GM15510 (cell line): ENCODE data around the gene PHACTR3.

Experiments
- POLR2A ChIP-seq: IDR thresholded peaks from 3 replicates; pipeline ENCODE4 v1.6.1; 2011; ENCODE audit warnings: borderline replicate concordance; ENCODE audit not compliant: insufficient read length; ENCODE audit errors: extremely low read depth

Gene PHACTR3

DNA sequence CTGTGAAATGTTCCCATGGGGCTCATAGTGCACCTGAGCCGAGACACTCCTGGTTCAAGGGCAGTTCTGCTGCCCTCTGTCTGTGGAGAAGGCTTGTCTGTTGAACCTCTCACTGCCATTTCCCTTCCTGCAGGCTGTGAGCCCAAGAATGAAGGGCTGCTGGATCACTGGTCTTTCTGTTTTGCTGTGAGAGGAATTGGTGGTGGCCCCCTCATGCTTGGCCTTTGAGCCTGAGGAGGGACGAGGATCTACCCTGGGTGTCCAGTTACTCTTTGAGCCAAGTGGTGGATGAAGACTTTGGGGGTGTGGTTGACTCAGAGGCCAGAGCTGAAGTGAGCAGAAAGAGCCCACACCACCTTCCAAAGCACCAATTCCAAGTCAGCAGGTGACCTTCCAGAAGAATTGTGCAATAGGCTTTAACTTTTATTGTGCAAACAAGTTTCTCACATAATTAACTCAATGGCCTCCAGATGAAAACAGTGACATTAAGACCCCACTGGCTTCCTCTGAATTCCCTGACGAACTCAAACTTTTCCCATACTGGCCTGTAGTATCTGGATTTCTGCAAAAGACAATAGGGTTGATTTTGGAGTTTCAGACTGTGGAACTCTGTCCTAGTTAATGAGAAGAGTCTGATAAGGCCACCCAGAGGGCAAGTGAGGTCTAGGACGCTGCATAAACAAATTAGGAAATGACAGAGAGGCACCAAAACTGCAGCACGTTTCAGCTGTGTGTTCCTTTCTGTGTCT is 101.5 kb downstream of the PHACTR3 start:
- TF ChIP-seq POLR2A, result no peak

DNA sequence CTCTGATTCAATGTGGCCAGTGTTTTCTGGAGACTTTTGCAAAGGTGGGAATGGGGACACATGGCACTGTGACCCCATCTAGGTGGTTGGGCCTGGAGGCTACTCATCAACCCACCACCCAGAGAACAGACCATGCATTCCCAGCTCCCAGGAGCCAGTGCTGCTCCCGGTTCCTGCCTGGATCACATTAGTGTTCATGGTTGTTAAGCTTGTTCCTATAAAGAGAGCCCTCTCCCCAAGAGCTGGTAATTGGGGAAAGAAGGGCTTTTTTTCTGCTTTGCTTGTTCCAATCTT is 102.0 kb downstream of the PHACTR3 start:
- no peak for TF ChIP-seq POLR2A

DNA sequence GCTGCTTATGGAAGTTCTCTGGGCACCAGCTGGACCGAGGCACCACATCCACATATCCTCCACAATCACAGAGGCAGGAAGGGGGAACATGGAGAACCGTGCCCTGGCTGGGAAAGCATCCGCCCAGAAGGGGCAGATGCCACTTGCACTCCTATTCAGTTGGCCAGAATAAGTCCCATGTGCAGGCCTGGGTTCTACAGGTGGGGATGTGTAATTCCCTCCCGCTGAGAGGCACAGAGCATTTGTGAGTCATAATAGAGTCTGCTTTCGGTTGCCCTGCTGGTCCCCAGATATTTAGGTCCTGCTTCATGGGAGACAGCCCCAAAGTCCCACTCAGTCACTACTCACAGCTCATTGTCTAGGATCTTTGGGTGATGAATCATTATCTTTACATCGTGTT is 104.0 kb downstream of the PHACTR3 start:
- TF ChIP-seq POLR2A, result no peak

DNA sequence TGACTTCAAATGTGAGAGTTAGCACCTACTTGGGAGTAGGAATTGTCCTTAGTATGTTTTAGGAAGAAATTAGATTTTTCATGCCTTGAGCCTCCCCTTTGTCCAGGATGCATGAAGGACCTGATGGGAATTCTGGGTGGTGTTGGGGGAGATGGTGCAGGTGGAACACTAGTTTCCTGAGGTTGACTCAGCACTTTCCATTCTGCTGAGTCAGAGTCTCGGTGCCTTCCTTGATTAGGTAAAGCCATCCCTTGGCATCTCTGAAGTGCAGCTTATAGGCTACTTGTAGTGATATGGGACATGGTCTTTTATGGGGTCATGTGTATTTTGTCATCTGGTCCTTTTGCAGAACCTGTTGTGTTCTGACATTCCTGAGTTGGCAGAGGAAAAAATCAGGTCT is 105.3 kb downstream of the PHACTR3 start:
- no peak for TF ChIP-seq POLR2A

DNA sequence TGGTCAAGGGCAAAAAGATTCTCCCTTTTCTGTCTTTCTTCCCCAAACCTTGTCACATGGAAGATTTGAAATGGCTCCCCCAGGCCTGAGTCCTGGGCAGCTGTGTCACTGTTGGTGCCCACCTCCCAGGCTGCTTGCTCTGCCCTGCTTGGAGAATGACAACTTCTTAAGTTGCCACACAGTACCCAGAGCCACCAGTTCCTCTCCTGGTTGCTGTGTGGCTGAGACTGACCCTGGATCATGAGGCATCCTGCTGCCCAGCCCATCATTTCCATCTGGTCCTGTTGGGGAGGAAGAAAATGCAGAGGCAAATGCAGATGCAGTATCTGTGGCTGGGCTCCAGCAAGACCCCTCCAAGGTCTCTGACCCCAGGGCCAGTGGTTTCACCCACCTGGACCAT is 113.7 kb downstream of the PHACTR3 start:
- no peak for TF ChIP-seq POLR2A

DNA sequence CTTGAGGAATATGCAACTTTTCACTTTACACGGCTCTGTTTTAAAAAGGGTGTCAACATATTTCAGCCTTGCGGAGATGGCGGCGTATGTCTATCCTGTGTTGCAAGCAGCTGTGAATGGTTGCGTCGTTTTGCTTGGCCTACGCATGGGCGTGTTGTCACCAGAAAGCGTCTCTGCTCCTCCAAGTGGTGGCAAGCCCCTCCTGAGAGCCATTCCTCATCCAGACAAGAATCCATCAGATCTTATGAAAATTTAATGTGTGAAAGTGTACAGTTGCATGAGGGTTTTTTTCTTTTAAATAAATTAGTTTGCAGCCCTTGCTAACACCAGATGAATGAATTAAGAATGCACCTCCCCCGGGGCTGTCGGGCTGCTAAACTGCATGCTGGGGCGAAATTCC is 114.4 kb downstream of the PHACTR3 start:
- TF ChIP-seq POLR2A, result no peak

DNA sequence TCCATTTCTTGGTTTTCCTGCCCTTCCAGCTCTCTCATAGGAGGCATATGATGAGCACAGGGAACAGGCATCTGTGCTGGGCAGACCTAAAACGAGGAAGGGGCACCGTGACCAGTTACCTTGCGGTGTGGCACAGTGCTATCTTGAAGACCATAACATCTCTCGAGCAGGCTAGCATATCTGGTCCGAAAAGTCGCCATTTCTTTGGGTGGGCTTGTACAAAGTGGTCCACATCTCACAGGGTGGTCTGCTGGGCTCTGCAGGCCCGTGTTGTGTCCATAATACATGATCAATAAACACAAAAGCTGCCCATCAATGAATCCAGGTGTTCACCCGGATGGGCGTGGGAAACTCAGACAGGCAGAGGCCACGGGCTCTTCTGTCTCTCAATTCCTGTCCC is 115.7 kb downstream of the PHACTR3 start:
- TF ChIP-seq POLR2A, result no peak

DNA sequence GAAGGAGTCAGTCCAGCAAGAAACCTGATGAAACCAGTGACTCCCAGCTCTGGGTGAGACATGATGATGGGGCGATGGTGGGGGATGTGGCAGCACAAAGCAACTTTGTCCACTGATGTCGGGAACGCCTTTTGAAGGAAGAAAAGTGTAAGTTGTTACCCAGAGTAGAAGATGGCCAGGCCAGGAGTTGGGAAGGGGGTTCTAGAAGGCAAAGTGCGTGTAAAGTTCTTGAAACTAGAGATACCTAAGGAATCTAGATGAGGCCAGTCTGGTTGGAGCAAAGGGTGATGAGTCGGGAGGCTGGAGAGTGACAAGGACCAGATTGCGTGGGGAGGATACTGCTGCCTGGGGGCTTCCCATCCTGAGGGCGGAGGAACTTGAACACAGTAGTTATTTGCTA is 117.0 kb downstream of the PHACTR3 start:
- TF ChIP-seq POLR2A, result no peak

DNA sequence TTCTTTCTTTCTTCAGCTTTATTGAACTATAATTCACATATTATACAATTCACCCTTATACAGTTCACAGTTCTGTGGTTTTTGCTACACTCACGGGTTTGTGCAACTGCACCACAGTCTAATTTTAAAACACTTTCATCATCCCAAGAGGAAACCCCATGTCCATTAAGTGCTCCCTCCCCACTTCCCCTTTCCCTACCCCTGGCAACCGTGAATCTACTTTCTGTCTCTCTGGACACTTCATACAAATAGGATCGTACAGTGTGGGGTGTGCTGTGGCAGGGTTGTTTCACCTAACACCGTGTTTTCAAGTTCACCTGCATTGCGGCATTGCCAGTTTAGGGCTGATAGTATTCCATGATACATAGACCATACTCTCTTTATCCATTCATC is 118.8 kb downstream of the PHACTR3 start:
- TF ChIP-seq POLR2A, result no peak

DNA sequence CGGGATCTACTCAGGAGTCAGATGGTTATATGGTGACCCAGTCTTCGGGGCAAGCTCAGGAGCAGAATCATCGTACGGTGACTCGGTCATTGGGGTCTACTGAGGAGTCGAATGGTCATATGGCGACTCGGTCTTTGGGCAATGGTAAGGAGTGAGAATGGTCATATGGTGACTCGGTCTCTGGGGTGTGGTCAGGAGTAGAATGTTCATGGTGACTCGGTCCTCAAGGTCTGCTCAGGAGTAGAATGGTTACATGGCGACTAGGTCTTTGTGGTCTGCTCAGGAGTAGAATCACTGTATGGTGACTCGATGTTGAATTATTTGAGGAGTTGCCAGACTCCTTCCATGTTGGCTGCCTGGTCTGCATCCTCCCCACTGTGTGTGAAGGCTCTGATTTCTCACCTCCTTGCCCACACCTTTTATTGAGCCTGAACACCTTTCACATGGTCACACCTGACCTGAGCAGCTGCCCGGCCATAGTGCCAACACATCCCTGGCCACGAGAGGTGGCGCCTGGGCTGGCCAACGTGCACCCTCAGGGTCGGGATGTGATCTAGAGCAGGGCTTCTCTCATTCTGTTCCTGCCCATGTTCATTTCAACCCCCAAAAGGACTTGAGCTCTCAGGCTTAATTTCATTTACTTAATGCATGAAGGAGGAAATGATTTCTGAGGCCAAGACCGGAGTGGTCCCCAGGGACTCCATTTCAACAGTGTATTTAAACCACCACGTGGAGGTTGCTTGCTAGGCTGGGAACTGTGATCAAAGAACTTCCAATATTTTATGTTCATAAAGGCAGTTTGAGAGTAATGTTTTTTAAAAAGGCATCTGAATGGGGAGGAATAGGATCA is 119.5 kb downstream of the PHACTR3 start:
- no peak for TF ChIP-seq POLR2A

DNA sequence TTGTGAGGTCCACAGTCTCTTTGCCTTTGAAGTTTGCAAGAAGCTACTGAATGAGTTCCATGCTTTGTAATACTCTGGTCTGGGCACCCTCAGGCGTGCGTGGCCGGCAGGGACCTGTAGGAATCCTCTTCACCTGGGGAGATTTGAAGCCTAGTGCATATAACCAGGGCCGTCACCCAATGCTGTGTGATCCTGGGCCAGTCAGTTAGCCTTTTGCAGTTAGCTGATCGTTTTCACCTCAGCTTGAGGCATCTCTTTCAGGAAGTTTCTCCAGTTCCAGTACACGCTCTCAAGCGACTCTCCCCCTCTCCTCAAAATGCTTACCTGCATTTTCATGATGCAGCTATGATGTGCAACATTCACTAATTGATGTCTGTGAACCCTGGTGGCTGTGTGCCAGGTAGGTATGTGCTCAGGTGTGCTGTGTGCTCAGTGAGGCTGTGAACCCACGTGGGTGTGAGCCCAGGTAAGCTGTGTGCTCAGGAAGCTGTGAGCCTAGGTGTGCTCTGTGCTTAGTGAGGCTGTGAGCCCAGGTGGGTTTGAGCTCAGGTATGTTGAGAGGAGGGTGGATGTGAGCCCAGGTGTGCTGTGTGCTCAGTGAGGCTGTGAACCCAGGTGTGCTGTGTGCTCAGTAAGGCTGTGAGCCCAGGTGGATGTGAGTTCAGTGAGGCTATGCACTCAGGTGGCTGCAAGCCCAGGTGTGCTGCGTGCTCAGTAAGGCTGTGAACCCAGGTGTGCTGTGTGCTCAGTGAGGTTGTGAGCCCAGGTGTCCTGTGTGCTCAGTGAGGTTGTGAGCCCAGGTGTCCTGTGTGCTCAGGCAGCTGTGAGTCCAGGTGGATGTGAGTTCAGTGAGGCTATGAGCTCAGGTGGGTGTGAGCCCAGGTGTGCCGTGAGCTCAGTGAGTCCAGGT is 120.4 kb downstream of the PHACTR3 start:
- TF ChIP-seq POLR2A, result no peak

DNA sequence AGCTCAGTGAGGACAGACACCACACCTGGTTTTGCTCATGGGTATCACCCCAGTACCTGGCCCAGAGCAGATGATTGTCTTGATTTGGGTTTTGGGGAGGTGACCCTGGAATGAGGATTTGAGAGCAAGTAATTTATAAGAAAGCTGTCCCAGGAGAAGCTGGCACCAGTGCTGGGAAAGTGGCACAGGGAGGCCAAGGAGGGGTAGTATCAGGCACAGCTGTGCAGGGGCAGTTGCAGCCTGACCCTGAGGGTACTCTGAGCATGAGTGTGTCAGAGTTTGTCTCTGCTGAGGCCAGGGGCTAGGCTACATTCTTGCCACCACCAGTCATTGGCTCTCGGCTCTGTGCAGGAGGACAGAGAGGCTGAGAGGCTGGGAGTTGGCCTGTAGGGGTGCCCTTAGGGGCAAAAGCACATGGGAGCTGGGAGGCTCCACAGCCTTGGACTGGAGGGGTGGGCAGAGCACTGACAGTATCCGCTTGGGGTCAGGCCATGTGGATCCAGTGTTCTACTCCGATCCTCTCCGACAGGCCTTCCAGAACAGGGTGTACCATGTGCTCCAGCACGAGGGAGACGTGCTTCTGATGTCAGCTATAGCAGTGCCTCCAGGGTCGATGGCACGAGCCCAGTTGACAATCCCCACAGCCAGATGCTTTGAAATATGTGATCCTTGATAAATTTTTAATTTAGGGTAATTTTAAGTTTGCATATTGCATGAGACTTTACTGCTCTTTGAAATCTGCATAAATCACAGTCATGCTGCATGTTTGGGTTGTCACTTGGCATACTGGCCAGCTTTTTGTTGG is 121.3 kb downstream of the PHACTR3 start:
- no peak for TF ChIP-seq POLR2A

DNA sequence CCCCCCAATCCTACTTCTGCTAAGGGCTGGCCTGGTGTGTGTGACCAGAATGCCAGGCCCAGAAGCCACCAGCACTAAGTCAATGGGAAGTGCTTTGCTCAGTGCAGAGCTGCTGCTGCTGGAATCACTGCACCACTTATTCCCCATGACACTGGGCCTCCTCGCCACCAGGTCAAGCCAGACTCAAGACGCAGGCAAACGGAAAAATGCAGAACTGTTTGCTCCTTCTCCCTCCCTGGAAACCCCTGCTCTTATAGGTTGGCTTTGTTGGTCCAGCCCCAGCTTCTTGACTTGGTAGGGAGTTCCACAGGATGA is 121.9 kb downstream of the PHACTR3 start:
- TF ChIP-seq POLR2A, result no peak

DNA sequence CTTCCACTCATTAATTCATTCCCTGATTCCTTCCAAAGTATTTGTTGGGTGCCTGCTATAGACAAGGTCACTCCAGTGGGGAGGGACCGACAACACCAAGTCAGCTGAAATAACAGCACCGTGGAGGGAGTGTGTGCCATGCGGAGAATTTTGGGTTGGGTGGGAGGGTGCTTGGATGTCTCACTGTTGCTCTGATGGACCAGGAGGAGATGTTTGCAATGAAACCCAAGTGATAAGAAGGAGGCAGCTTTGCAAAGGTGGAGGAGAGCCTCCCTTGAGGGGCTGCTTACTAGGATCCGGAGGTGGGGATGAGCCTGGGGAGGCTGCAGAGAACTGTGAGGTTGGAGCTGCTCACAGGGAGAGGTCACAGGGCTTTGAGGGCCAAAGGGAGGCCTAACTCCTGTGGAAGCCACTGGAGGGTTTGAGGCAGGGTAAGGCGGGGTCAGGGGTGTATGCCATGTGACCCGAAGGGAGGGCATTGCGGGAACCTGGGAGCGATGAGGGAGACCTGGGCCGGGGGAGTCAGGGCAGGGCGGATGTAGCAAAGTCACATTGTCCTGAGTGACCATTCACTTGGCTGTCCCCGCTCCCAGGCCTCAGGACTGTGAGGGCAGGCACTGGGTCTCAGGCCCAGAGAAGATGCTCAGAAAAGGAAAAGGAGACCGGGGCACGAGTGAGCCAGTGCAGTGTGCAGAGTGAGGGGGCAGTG is 124.5 kb downstream of the PHACTR3 start:
- TF ChIP-seq POLR2A, result no peak
